SK-N-MC (cell line): ENCODE data around the gene MYH14.

Source experiments
- EZH2 ChIP-seq: fragments of 200-600 bp; sonication (generic); IDR thresholded peaks from one replicate; pipeline ENCODE4 v1.6.1; 2017; ENCODE audit warnings: antibody characterized with exemption
- POLR2AphosphoS5 ChIP-seq: IDR thresholded peaks from 2 replicates; pipeline ENCODE4 v1.6.1; 2012; ENCODE audit warnings: mild to moderate bottlenecking, low read depth, low read length, borderline replicate concordance

GRCh38 chr19:50327013-50327412 is 123.6 kb downstream of the MYH14 start:
- TF ChIP-seq EZH2 (no peak), POLR2AphosphoS5 (no peak)
